Measurements from ENCODE around the gene AUP1. TPM values are rescaled to one million over a fixed set of nuclear protein-coding genes. Genes with fewer than 3 reads are reported as not detected.

The AUP1 gene
- total and polyA plus RNA-seq, 2 donors (not counting 1 experiment from before 2014, with no cell fraction given) = 54.0 to 70.4 TPM

GRCh38 chr2:74493546-74493945 lies 36.0 kb downstream of the AUP1 start:
- no peak overlapping the region for H3K4me2 ChIP-seq (ENCODE audit: extremely low read depth, insufficient read depth, low read length)
- H3K4me3 ChIP-seq (replicated peaks in 1 of 4; ENCODE audit: control extremely low read depth in 1 of 4, insufficient read depth in 1 of 4, low read depth in 3 of 4, low read length in 4 of 4) = no peak overlapping the region
- DNase-seq (ENCODE audit: low read depth in 2 of 2) = no peak
- H3K4me1 ChIP-seq (ENCODE audit: control insufficient read depth, extremely low read depth, insufficient read depth, low read length) = peaks cover 2% of the 10 kb centered on the region
- no peaks in the 10 kb centered on the region for H3K79me2 ChIP-seq (ENCODE audit: control insufficient read depth, insufficient read depth, low read length)
- TF ChIP-seq EZH2 (IDR thresholded peaks at IDR 0.05; ENCODE audit: low read length, missing control alignments) (no peak), CTCF (conservative IDR thresholded peaks at IDR 0.05 in 1 of 2, IDR thresholded peaks at IDR 0.05 in 1 of 2; ENCODE audit: low read depth in 1 of 2, low read length in 2 of 2) (no peak)
- peaks cover 18% of the 10 kb centered on the region for H3K36me3 ChIP-seq (ENCODE audit: control insufficient read depth, insufficient read depth, low read length)
- no peaks in the 10 kb centered on the region for H4K20me1 ChIP-seq (ENCODE audit: control insufficient read depth, extremely low read depth, insufficient read depth, low read length)
- H2AFZ ChIP-seq (ENCODE audit: low read length) = no peak overlapping the region
- no peaks in the 10 kb centered on the region for H3K9me3 ChIP-seq (ENCODE audit: control insufficient read depth, insufficient read depth, low read depth, low read length)
- H3K27me3 ChIP-seq (ENCODE audit: control insufficient read depth, insufficient read depth, low read length) = no peaks in the 10 kb centered on the region
- H3K27ac ChIP-seq (ENCODE audit: insufficient read depth, low read length) = no peak overlapping the region
- no peak overlapping the region for H3K9ac ChIP-seq (ENCODE audit: insufficient read depth, low read length)

GRCh38 chr2:74491648-74492544 lies 37.6 kb downstream of the AUP1 start:
- no peak for TF ChIP-seq CTCF (conservative IDR thresholded peaks at IDR 0.05 in 1 of 2, IDR thresholded peaks at IDR 0.05 in 1 of 2; ENCODE audit: low read depth in 1 of 2, low read length in 2 of 2)
- no peak for TF ChIP-seq EZH2 (IDR thresholded peaks at IDR 0.05; ENCODE audit: low read length, missing control alignments)
- H3K27ac ChIP-seq (ENCODE audit: insufficient read depth, low read length) = no peak overlapping the region
- peaks cover 3% of the 10 kb centered on the region for H3K4me1 ChIP-seq (ENCODE audit: control insufficient read depth, extremely low read depth, insufficient read depth, low read length)

GRCh38 chr2:74489906-74490305 lies 39.6 kb downstream of the AUP1 start:
- Histone ChIP-seq H2AFZ (ENCODE audit: low read length) (no peak overlapping the region), H3K79me2 (ENCODE audit: control insufficient read depth, insufficient read depth, low read length) (no peaks in the 10 kb centered on the region), H3K9ac (ENCODE audit: insufficient read depth, low read length) (no peak overlapping the region), H4K20me1 (ENCODE audit: control insufficient read depth, extremely low read depth, insufficient read depth, low read length) (no peaks in the 10 kb centered on the region), H3K4me2 (ENCODE audit: extremely low read depth, insufficient read depth, low read length) (no peak overlapping the region), H3K4me3 (replicated peaks in 1 of 4; ENCODE audit: control extremely low read depth in 1 of 4, insufficient read depth in 1 of 4, low read depth in 3 of 4, low read length in 4 of 4) (no peak overlapping the region), H3K27ac (ENCODE audit: insufficient read depth, low read length) (no peak overlapping the region), H3K36me3 (ENCODE audit: control insufficient read depth, insufficient read depth, low read length) (peaks cover 20% of the 10 kb centered on the region), H3K9me3 (ENCODE audit: control insufficient read depth, insufficient read depth, low read depth, low read length) (no peaks in the 10 kb centered on the region), H3K4me1 (ENCODE audit: control insufficient read depth, extremely low read depth, insufficient read depth, low read length) (peaks cover 3% of the 10 kb centered on the region), H3K27me3 (ENCODE audit: control insufficient read depth, insufficient read depth, low read length) (no peaks in the 10 kb centered on the region)
- no peak for DNase-seq (ENCODE audit: low read depth in 2 of 2)
- TF ChIP-seq CTCF (conservative IDR thresholded peaks at IDR 0.05 in 1 of 2, IDR thresholded peaks at IDR 0.05 in 1 of 2; ENCODE audit: low read depth in 1 of 2, low read length in 2 of 2) (no peak), EZH2 (IDR thresholded peaks at IDR 0.05; ENCODE audit: low read length, missing control alignments) (no peak)

More at GRCh38 chr2:74491648-74492544, 37.6 kb downstream of the AUP1 start:
- H3K9me3 ChIP-seq (ENCODE audit: control insufficient read depth, insufficient read depth, low read depth, low read length) = no peaks in the 10 kb centered on the region
- H3K36me3 ChIP-seq (ENCODE audit: control insufficient read depth, insufficient read depth, low read length) = peaks cover 18% of the 10 kb centered on the region
- H3K27me3 ChIP-seq (ENCODE audit: control insufficient read depth, insufficient read depth, low read length) = no peaks in the 10 kb centered on the region
- no peaks in the 10 kb centered on the region for H4K20me1 ChIP-seq (ENCODE audit: control insufficient read depth, extremely low read depth, insufficient read depth, low read length)
- no peak overlapping the region for H3K9ac ChIP-seq (ENCODE audit: insufficient read depth, low read length)
- no peak for DNase-seq (ENCODE audit: low read depth in 2 of 2)
- H3K79me2 ChIP-seq (ENCODE audit: control insufficient read depth, insufficient read depth, low read length) = no peaks in the 10 kb centered on the region
- H3K4me3 ChIP-seq (replicated peaks in 1 of 4; ENCODE audit: control extremely low read depth in 1 of 4, insufficient read depth in 1 of 4, low read depth in 3 of 4, low read length in 4 of 4) = no peak overlapping the region
- H3K4me2 ChIP-seq (ENCODE audit: extremely low read depth, insufficient read depth, low read length) = no peak overlapping the region
- H2AFZ ChIP-seq (ENCODE audit: low read length) = no peak overlapping the region
